H1 (cell line): ENCODE measurements around the gene TMPRSS12. TPM values are rescaled to one million over a fixed set of nuclear protein-coding genes. Genes with fewer than 3 reads are reported as not detected.
"Not testable (repeated sequence)": the region's sequence is repeated elsewhere in the genome, so short reads cannot be mapped to it uniquely, and the experiment has no call there.

Experiments used
- CTCF ChIA-PET: fragments of 300-600 bp; sonication (Branson Sonifier 250); formaldehyde crosslinking; loops from one replicate; lab custom pipeline; 2021; ENCODE audit not compliant: partially characterized antibody; lab: Charles Lee
- POLR2A ChIA-PET: fragments of 300-600 bp; sonication (Branson Sonifier 250); formaldehyde crosslinking; loops from one replicate; lab custom pipeline; 2021; ENCODE audit warnings: inconsistent platforms; ENCODE audit not compliant: partially characterized antibody; lab: Charles Lee
- DNase-seq, 2 experiments: peaks; one replicate each; pipeline versions ENCODE4 v3.0.0 to v3.0.0-alpha.2; 2010 to 2022; ENCODE audit warnings: low spot score in 2 of 2, low read depth in 1 of 2, mixed read lengths in 1 of 2
- FAIRE-seq: peaks from 2 replicates; lab custom pipeline; 2011; peaks lifted over from hg19 to GRCh38; lab: Jason Lieb, UNC
- H2AFZ ChIP-seq: 2 replicates; pipeline ENCODE4 v1.8.1; 2012; ENCODE audit warnings: low read length, inconsistent platforms
- H2AK5ac ChIP-seq: 2 replicates; pipeline ENCODE4 v1.6.1; 2013; ENCODE audit warnings: low read depth, low read length
- H2BK120ac ChIP-seq: replicated peaks from 2 replicates; pipeline ENCODE3; 2013; ENCODE audit warnings: low read depth, low read length, inconsistent platforms
- H2BK12ac ChIP-seq: 2 replicates; pipeline ENCODE4 v1.6.1; 2013; ENCODE audit warnings: low read depth, low read length
- H2BK15ac ChIP-seq: 2 replicates; pipeline ENCODE4 v1.6.1; 2013; ENCODE audit warnings: low read length
- H2BK20ac ChIP-seq: 2 replicates; pipeline ENCODE4 v1.6.1; 2013; ENCODE audit warnings: low read length
- H2BK5ac ChIP-seq: 2 replicates; pipeline ENCODE4 v1.6.1; 2013; ENCODE audit warnings: low read depth, low read length
- H3K14ac ChIP-seq: 2 replicates; pipeline ENCODE4 v1.6.1; 2013; ENCODE audit warnings: inconsistent platforms; ENCODE audit not compliant: insufficient read length
- H3K18ac ChIP-seq: 2 replicates; pipeline ENCODE4 v1.6.1; 2013; ENCODE audit warnings: low read length; ENCODE audit errors: extremely low read depth
- H3K23ac ChIP-seq: 2 replicates; pipeline ENCODE4 v1.6.1; 2013; ENCODE audit warnings: inconsistent platforms; ENCODE audit not compliant: insufficient read length
- H3K23me2 ChIP-seq: 2 replicates; pipeline ENCODE4 v1.6.1; 2013; ENCODE audit warnings: low read depth, low read length
- H3K27ac ChIP-seq: 2 replicates; pipeline ENCODE4 v1.6.1; 2011; ENCODE audit warnings: low read depth, low read length, inconsistent platforms
- H3K27me3 ChIP-seq, 4 experiments: replicated peaks in 1 of 4; 1 replicate in 1 of 4; 2 replicates in 3 of 4; pipeline versions ENCODE4 v1.6.1 to v1.8.1; 2011 to 2013; ENCODE audit warnings: low read length in 3 of 4, mild to moderate bottlenecking in 3 of 4, inconsistent platforms in 2 of 4, mixed read lengths in 2 of 4, moderate library complexity in 1 of 4; ENCODE audit not compliant: control insufficient read depth in 3 of 4, insufficient read depth in 3 of 4; ENCODE audit errors: extremely low read depth in 1 of 4
- H3K36me3 ChIP-seq, 4 experiments: 2 replicates each; pipeline versions ENCODE4 v1.6.1 to v1.8.1; 2011 to 2013; ENCODE audit warnings: mild to moderate bottlenecking in 4 of 4, low read length in 3 of 4, moderate library complexity in 2 of 4, control low read depth in 1 of 4, inconsistent platforms in 1 of 4; ENCODE audit not compliant: insufficient read depth in 4 of 4, control insufficient read depth in 2 of 4
- H3K4ac ChIP-seq: replicated peaks from 2 replicates; pipeline ENCODE3; 2013; ENCODE audit warnings: low read length, low read depth, mixed read lengths, inconsistent platforms; ENCODE audit not compliant: insufficient read length
- H3K4me1 ChIP-seq, 4 experiments: replicated peaks in 1 of 4; 1 replicate in 1 of 4; 2 replicates in 3 of 4; pipeline versions ENCODE4 v1.6.1 to v1.8.1; 2011 to 2013; ENCODE audit warnings: low read length in 3 of 4, inconsistent platforms in 2 of 4, mixed read lengths in 1 of 4; ENCODE audit not compliant: insufficient read depth in 4 of 4, control insufficient read depth in 3 of 4
- H3K4me2 ChIP-seq, 2 experiments: 2 replicates each; pipeline versions ENCODE4 v1.6.1 to v1.8.1; 2011 to 2013; ENCODE audit warnings: low read depth in 2 of 2, low read length in 2 of 2, control low read depth in 1 of 2, inconsistent platforms in 1 of 2, mild to moderate bottlenecking in 1 of 2; ENCODE audit not compliant: insufficient read depth in 1 of 2
- H3K4me3 ChIP-seq, 4 experiments: fragments of 200-600, 300-600 bp in 1 of 4; sonication (generic), shearing (Covaris generic), sonication (Bioruptor Twin) in 1 of 4; 2 replicates each; pipeline versions ENCODE4 v1.5.1 to v1.8.1; 2011 to 2016; ENCODE audit warnings: low read length in 4 of 4, low read depth in 3 of 4, control low read depth in 2 of 4, inconsistent platforms in 2 of 4, mild to moderate bottlenecking in 2 of 4, mixed read lengths in 1 of 4, moderate library complexity in 1 of 4; ENCODE audit not compliant: insufficient read depth in 2 of 4; ENCODE audit errors: extremely low read depth in 1 of 4
- H3K56ac ChIP-seq: replicated peaks from 2 replicates; pipeline ENCODE3; 2013; ENCODE audit warnings: low read depth, mild to moderate bottlenecking, mixed read lengths, low read length, inconsistent platforms; ENCODE audit not compliant: insufficient read length
- H3K79me1 ChIP-seq: 2 replicates; pipeline ENCODE4 v1.6.1; 2013; ENCODE audit warnings: low read depth, low read length, control low read depth
- H3K79me2 ChIP-seq, 2 experiments: 2 replicates each; pipeline versions ENCODE4 v1.6.1 to v1.8.1; 2012 to 2013; ENCODE audit warnings: low read length in 2 of 2, mild to moderate bottlenecking in 2 of 2, inconsistent platforms in 1 of 2; ENCODE audit not compliant: insufficient read depth in 2 of 2, control insufficient read depth in 1 of 2
- H3K9ac ChIP-seq, 4 experiments: replicated peaks in 1 of 4; 1 replicate in 1 of 4; 2 replicates in 3 of 4; pipeline versions ENCODE4 v1.6.1 to v1.8.1; 2011 to 2013; ENCODE audit warnings: low read depth in 3 of 4, low read length in 3 of 4, control low read depth in 2 of 4, mild to moderate bottlenecking in 2 of 4, moderate library complexity in 2 of 4, inconsistent platforms in 1 of 4; ENCODE audit errors: extremely low read depth in 1 of 4
- H3K9me3 ChIP-seq, 2 experiments: 2 replicates each; pipeline versions ENCODE4 v1.6.1 to v1.8.1; 2012 to 2013; ENCODE audit warnings: mild to moderate bottlenecking in 2 of 2, moderate library complexity in 2 of 2, control low read depth in 1 of 2, inconsistent platforms in 1 of 2, low read depth in 1 of 2, low read length in 1 of 2, mixed read lengths in 1 of 2; ENCODE audit not compliant: insufficient read depth in 2 of 2
- H4K20me1 ChIP-seq, 2 experiments: replicated peaks in 1 of 2; 2 replicates each; pipeline versions ENCODE3 to v1.8.1; 2011 to 2013; ENCODE audit warnings: inconsistent platforms in 2 of 2, low read length in 2 of 2, mild to moderate bottlenecking in 1 of 2; ENCODE audit not compliant: insufficient read depth in 2 of 2, control insufficient read depth in 1 of 2
- H4K5ac ChIP-seq: 2 replicates; pipeline ENCODE4 v1.6.1; 2013; ENCODE audit warnings: low read length, low read depth, mixed read lengths, inconsistent platforms; ENCODE audit not compliant: insufficient read length
- H4K8ac ChIP-seq: 2 replicates; pipeline ENCODE4 v1.8.0; 2013; ENCODE audit warnings: mild to moderate bottlenecking, moderate library complexity, low read length, inconsistent platforms; ENCODE audit not compliant: insufficient read depth; ENCODE audit errors: extremely low read depth
- H4K91ac ChIP-seq: replicated peaks from 2 replicates; pipeline ENCODE3; 2013; ENCODE audit warnings: low read length, mixed read lengths, inconsistent platforms; ENCODE audit not compliant: insufficient read length
- WGBS, 2 experiments: shearing (Covaris generic) in 1 of 2; methylation state at CpG; one replicate each; pipeline versions ENCODE4 v1.1.6 to v1.1.7; 2013 to 2015; ENCODE audit warnings: low lambda C conversion rate in 2 of 2, mixed read lengths in 2 of 2, inconsistent platforms in 1 of 2, low coverage in 1 of 2, missing lambda C conversion rate in 1 of 2; ENCODE audit not compliant: insufficient replicate concordance in 2 of 2, insufficient coverage in 1 of 2, insufficient read length in 1 of 2; ENCODE audit errors: extremely low coverage in 1 of 2, missing lambda C conversion rate in 1 of 2; 5-methylcytosine and 5-hydroxymethylcytosine counted together
- polyA plus RNA-seq, 7 experiments: library from polyadenylated mRNA; depleted of rRNA in 3 of 7; stranded (reverse) in 5 of 7; unstranded in 2 of 7; fragments of >200 nt in 5 of 7; fragments of 200-250 nt in 2 of 7; gene quantifications; 1 replicate in 5 of 7; 2 replicates in 1 of 7; 4 replicates in 1 of 7; pipeline versions ENCODE4 v1.2.1 to v1.2.3, GENCODE V29; 2011 to 2013; ENCODE audit warnings: missing spikeins in 2 of 7, mixed read lengths in 2 of 7
- total RNA-seq: library from RNA; stranded (reverse); fragmentation: NEBNext Ultra II Directional; extraction: Animal tissue kit (Norgen Biotek cat#: 25700); gene quantifications from 2 replicates; pipeline ENCODE4 v1.2.1, GENCODE V29; 2021

Gene TMPRSS12
- total and polyA plus RNA-seq, 2 of the 8 experiments (the other 6 are each of a cell fraction or from before 2014, with no cell fraction given): not detected

DNA sequence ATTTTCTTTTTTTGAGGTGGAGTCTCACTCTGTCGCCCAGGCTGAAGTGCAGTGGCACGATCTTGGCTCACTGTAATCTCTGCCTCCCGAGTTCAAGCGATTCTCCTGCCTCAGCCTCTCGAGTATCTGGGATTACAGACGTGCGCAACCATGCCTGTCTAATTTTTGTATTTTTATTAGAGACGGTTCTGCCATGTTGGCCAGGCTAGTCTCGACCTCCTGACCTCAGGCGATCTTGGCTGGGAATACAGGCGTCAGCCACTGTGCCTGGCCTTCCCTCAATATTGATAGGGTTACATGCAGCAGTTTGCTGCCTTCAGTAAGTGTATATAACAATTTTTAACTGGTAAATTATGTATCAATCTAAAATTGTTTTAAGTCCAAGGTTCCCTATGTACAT is 19.0 kb upstream of the TMPRSS12 start:
- not testable (repeated sequence) for H3K4me2 ChIP-seq, H4K5ac ChIP-seq, H3K4me1 ChIP-seq, H3K14ac ChIP-seq, H2BK12ac ChIP-seq, H3K4ac ChIP-seq, H3K56ac ChIP-seq, H3K18ac ChIP-seq, H2AK5ac ChIP-seq, H4K20me1 ChIP-seq, H3K79me2 ChIP-seq, H3K4me3 ChIP-seq, FAIRE-seq, H4K91ac ChIP-seq, H3K23ac ChIP-seq, H4K8ac ChIP-seq, H2BK120ac ChIP-seq, H3K79me1 ChIP-seq, H2BK15ac ChIP-seq, H2BK20ac ChIP-seq, H3K27me3 ChIP-seq, H3K23me2 ChIP-seq, H3K9ac ChIP-seq, H3K27ac ChIP-seq, H2BK5ac ChIP-seq, H2AFZ ChIP-seq, H3K9me3 ChIP-seq, DNase-seq, H3K36me3 ChIP-seq
- ChIA-PET POLR2A (interaction anchor here (1.8 kb wide), 1 partner anchor 101 kb away, joined by 4 read pairs; a partner anchor contains a TSS), CTCF (interaction anchor here (1.3 to 6.6 kb wide), 4 partner anchors 9 to 203 kb away, joined by 5 to 89 read pairs (median 22); partner anchors contain the start of gene SLC11A2)
- 91% methylated on average over 11 of the region's 11 CpGs; no CpG with 5 or more reads in 1 of the 2 experiments for WGBS, 2 experiments
